GM12875 (cell line): ENCODE data around the gene TPCN1.

Experiments
- H3K4me3 ChIP-seq: one replicate; pipeline ENCODE4 v1.5.1; 2011; ENCODE audit warnings: low read depth, low read length, control low read depth
- CTCF ChIP-seq: IDR thresholded peaks from 2 replicates; pipeline ENCODE4 v1.5.1; 2011; ENCODE audit warnings: low read depth, mild to moderate bottlenecking, control low read depth, inconsistent platforms, low read length, moderate library complexity, borderline replicate concordance; ENCODE audit not compliant: insufficient read depth

Gene TPCN1

GRCh38 chr12:113196582-113196981 is 24.7 kb upstream of the TPCN1 start:
- H3K4me3 ChIP-seq = no peak overlapping the region
- no peak for TF ChIP-seq CTCF

- peak; percentile 78 for TF ChIP-seq CTCF
- H3K4me3 ChIP-seq = no peak overlapping the region
These were observed 24.3 kb upstream of the TPCN1 start for GRCh38 chr12:113196990-113197389.

- H3K4me3 ChIP-seq = no peak overlapping the region
- TF ChIP-seq CTCF = no peak
These were observed 23.7 kb upstream of the TPCN1 start for GRCh38 chr12:113197518-113198077.

GRCh38 chr12:113198296-113198695 is 23.0 kb upstream of the TPCN1 start:
- TF ChIP-seq CTCF = no peak
- no peak overlapping the region for H3K4me3 ChIP-seq

- no peak overlapping the region for H3K4me3 ChIP-seq
- no peak for TF ChIP-seq CTCF
These were observed 21.1 kb upstream of the TPCN1 start for GRCh38 chr12:113200021-113200797.

- H3K4me3 ChIP-seq = no peak overlapping the region
- no peak for TF ChIP-seq CTCF
These were observed 19.8 kb upstream of the TPCN1 start for GRCh38 chr12:113201187-113202177.
